Uterus (tissue), 4 donors: Measurements from ENCODE around the gene ANAPC16. TPM values are rescaled to one million over a fixed set of nuclear protein-coding genes. Genes with fewer than 3 reads are reported as not detected.
"Not testable (repeated sequence)": the region's sequence is repeated elsewhere in the genome, so short reads cannot be mapped to it uniquely, and the experiment has no call there.

Experiments
- DNase-seq, 2 donors: peaks; one replicate each; pipeline ENCODE4 v3.0.0-alpha.2; 2019 to 2020
- H3K27ac ChIP-seq, 2 donors: fragments of 200-600 bp; sonication (generic); 1 replicate in 1 of 2; 2 replicates in 1 of 2; pipeline ENCODE4 v1.5.1; 2016 to 2018
- H3K27me3 ChIP-seq, 2 donors: fragments of 200-600 bp; sonication (generic); one replicate each; pipeline ENCODE4 v1.5.1; 2018 to 2019; ENCODE audit warnings: control low read depth in 1 of 2
- H3K36me3 ChIP-seq, 2 donors: fragments of 200-600 bp; sonication (generic); one replicate each; pipeline ENCODE4 v1.5.1; 2019; ENCODE audit warnings: control low read depth in 1 of 2
- H3K4me1 ChIP-seq, 2 donors: fragments of 200-600 bp; sonication (generic); one replicate each; pipeline ENCODE4 v1.5.1; 2018 to 2019; ENCODE audit warnings: control low read depth in 1 of 2
- H3K4me3 ChIP-seq, 2 donors: fragments of 200-600 bp; sonication (generic); 1 replicate in 1 of 2; 2 replicates in 1 of 2; pipeline ENCODE4 v1.5.1; 2018 to 2019; ENCODE audit warnings: mild to moderate bottlenecking in 1 of 2
- H3K9me3 ChIP-seq, 2 donors: fragments of 200-600 bp; sonication (generic); one replicate each; pipeline ENCODE4 v1.5.1; 2019; ENCODE audit warnings: control low read depth in 1 of 2
- POLR2A ChIP-seq, 2 donors: fragments of 450-650 bp; IDR thresholded peaks; one replicate each; pipeline ENCODE4 v1.6.1; 2016; ENCODE audit warnings: antibody characterized with exemption in 2 of 2, mild to moderate bottlenecking in 1 of 2, moderate library complexity in 1 of 2
- intact Hi-C: fragments of 100-400 bp; cut with DNase I; formaldehyde crosslinking; loops from one replicate; pipeline ENCODE4 v1.15.1; 2023; ENCODE audit warnings: low total_unique reads
- small RNA-seq: library from RNA; depleted of rRNA; stranded (forward); fragments of <200 nt; gene quantifications from one replicate; pipeline ENCODE3, GENCODE V24; 2016
- total RNA-seq, 4 donors: library from RNA; depleted of rRNA in 3 of 4; stranded (reverse); fragments of >200 nt in 3 of 4; gene quantifications; one replicate each; pipeline versions ENCODE4 v1.1.0 to v1.2.4, GENCODE V29; 2014 to 2023
- TF ChIP-seq, protein P1 (sequence below), 4 experiments: fragments of 200-600 bp in 2 of 4; fragments of 450-650 bp in 2 of 4; sonication (generic) in 2 of 4; IDR thresholded peaks; one replicate each; pipeline ENCODE4 v1.5.1; 2016 to 2019; ENCODE audit warnings: antibody characterized with exemption in 4 of 4, mild to moderate bottlenecking in 2 of 4, moderate library complexity in 1 of 4
- donor health status: DM: yes; HTN: yes; CAD: no.

The ANAPC16 gene
- total RNA-seq, 4 donors from 2014 or later = 83.8 to 144 (median 101) TPM

DNA sequence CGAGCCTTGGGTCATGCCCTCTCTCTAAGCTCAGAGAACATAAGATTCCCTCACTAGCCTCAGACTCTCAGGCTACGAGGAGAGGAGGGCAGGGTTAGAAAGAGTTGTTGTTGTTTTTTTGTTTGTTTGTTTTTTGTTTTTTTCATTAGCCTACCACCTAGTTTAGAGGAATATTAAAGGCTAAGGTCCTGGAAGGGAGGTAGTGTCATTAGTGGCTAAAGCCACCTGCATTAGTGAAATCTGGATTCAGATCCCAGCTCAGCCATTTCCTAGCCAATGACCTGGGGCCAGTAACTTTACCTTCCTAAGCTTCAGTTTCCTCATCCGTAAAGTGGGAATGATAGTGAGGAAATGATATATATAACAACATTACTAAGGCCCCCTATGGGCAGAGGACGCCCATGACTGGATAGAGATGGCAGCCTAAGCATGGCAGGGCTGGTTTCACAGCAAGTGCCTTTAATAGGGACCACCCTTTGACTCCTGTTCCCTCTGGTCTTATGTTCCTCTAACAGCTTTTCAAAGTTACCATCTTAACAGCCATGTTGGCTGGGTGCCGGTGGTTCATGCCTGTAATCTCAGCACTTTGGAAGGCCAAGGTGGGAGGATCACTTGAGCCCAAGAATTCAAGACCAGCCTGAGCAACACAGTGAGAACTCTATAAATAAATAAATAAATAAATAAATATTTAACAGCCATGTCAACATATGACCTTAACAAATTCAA, 63.0 kb downstream of the ANAPC16 start:
- no peak overlapping the region for H3K27ac ChIP-seq
- intact Hi-C loops = loop anchor here (10.0 kb wide), 2 partner anchors 56 to 64 kb away; partner anchors contain the start of genes ANAPC16 and ASCC1

DNA sequence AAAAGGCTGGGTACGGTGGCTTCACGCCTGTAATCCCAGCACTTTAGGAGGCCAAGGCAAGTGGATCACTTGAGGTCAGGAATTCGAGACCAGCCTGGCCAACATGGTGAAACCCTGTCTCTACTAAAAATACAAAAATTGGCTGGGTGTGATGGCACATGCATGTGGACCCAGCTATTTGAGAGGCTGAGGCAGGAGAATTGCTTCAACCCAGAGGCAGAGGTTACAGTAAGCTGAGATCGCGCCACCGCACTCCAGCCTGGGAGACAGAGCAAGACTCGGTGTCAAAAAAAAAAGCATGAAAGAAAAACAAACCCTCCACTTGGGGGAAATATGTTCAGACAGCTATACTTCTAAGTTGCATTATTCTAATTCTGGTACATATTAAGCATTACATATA, 63.8 kb downstream of the ANAPC16 start:
- intact Hi-C loops = loop anchor here (10.0 kb wide), 2 partner anchors 55 to 65 kb away; partner anchors contain the start of genes ANAPC16 and ASCC1
- not testable (repeated sequence) for H3K4me3 ChIP-seq, DNase-seq, H3K4me1 ChIP-seq, H3K27me3 ChIP-seq, H3K36me3 ChIP-seq, H3K27ac ChIP-seq, H3K9me3 ChIP-seq

More for the DNA sequence above, 63.0 kb downstream of the ANAPC16 start:
- Histone ChIP-seq H3K36me3 (no peaks in the 10 kb centered on the region), H3K27me3 (no peaks in the 10 kb centered on the region), H3K4me3 (no peak overlapping the region), H3K9me3 (no peaks in the 10 kb centered on the region), H3K4me1 (peaks cover 0 to 4% of the 10 kb centered on the region in 2 donors)
- no peak for DNase-seq
- no peak for TF ChIP-seq POLR2A (IDR thresholded peaks at IDR 0.05)
- TF ChIP-seq, protein P1, sequence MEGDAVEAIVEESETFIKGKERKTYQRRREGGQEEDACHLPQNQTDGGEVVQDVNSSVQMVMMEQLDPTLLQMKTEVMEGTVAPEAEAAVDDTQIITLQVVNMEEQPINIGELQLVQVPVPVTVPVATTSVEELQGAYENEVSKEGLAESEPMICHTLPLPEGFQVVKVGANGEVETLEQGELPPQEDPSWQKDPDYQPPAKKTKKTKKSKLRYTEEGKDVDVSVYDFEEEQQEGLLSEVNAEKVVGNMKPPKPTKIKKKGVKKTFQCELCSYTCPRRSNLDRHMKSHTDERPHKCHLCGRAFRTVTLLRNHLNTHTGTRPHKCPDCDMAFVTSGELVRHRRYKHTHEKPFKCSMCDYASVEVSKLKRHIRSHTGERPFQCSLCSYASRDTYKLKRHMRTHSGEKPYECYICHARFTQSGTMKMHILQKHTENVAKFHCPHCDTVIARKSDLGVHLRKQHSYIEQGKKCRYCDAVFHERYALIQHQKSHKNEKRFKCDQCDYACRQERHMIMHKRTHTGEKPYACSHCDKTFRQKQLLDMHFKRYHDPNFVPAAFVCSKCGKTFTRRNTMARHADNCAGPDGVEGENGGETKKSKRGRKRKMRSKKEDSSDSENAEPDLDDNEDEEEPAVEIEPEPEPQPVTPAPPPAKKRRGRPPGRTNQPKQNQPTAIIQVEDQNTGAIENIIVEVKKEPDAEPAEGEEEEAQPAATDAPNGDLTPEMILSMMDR (IDR thresholded peaks at IDR 0.05) = no peak

GRCh38 chr10:72283131-72283530, 67.3 kb downstream of the ANAPC16 start:
- no peak for TF ChIP-seq POLR2A (IDR thresholded peaks at IDR 0.05)
- TF ChIP-seq, protein P1 (IDR thresholded peaks at IDR 0.05) = no peak
- Histone ChIP-seq H3K27ac (no peak overlapping the region), H3K4me3 (no peak overlapping the region), H3K36me3 (no peaks in the 10 kb centered on the region), H3K27me3 (no peaks in the 10 kb centered on the region), H3K9me3 (no peaks in the 10 kb centered on the region), H3K4me1 (no peaks in the 10 kb centered on the region)
- intact Hi-C loops = no loop called here
- DNase-seq = no peak

Small RNA genes within 50 kb of the gene (small RNA-seq; reads per million reads assigned to genes)
- gene RF00019 (not detected), gene RF00340 (not detected)

Other genes with a start within 250 kb of the ANAPC16 start
- gene SPOCK2, start 127.5 kb upstream of the ANAPC16 start, total RNA-seq = 10 to 100 TPM in 1 of 4 donors, 1 to 10 TPM in 3; 1.8 to 18.7 (median 4.5) TPM
- 100 to 1,000 TPM in 1 of 4 donors, 10 to 100 TPM in 3; 17.9 to 156 (median 38.4) TPM for gene ASCC1, start 264 bp downstream of the ANAPC16 start, total RNA-seq
- gene DDIT4, start 57.9 kb downstream of the ANAPC16 start, total RNA-seq = 100 to 1,000 TPM; 118 to 210 (median 145) TPM
- gene DNAJB12, start 138.9 kb downstream of the ANAPC16 start, total RNA-seq = 10 to 100 TPM; 18.4 to 34.8 (median 22.7) TPM